HepG2 (cell line): ENCODE measurements around the gene NUP88. TPM values are rescaled to one million over a fixed set of nuclear protein-coding genes. Genes with fewer than 3 reads are reported as not detected.

Source experiments
- ATAC-seq: fragments of 200-7000 bp; cut with Tn5 transposase; 3 replicates; pipeline ENCODE4 v1.9.1; 2020; ENCODE audit warnings: mild to moderate bottlenecking, moderate library complexity
- BruUV-seq: library from RNA; stranded (reverse); fragments of 400-500 nt; replicated peaks from 2 replicates; lab custom pipeline; 2021; lab: Mats Ljungman, UMichigan
- CTCF ChIA-PET: fragments of 300-600 bp; formaldehyde crosslinking; extraction: SDS; loops from one replicate; lab custom pipeline; 2021; ENCODE audit warnings: low total read pairs, inconsistent platforms, low intra/inter-chr PET ratio; lab: Yijun Ruan, JAX
- POLR2A ChIA-PET: fragments of 350-600 bp; sonication (Branson Sonifier 250); formaldehyde crosslinking; loops from one replicate; lab custom pipeline; 2020; ENCODE audit warnings: antibody characterized with exemption, inconsistent platforms; lab: Yijun Ruan, JAX
- DNase-seq: peaks from one replicate; pipeline ENCODE4 v3.0.0-alpha.2; 2015; ENCODE audit warnings: low spot score
- FAIRE-seq: peaks from 3 replicates; lab custom pipeline; 2011; peaks lifted over from hg19 to GRCh38; lab: Jason Lieb, UNC
- H2AFZ ChIP-seq: one replicate; pipeline ENCODE4 v1.6.1; 2011; ENCODE audit warnings: low read length, inconsistent platforms
- H3K27ac ChIP-seq: fragments of 300-600 bp; 3 replicates; pipeline ENCODE4 v1.8.0; 2011; ENCODE audit warnings: mixed run types, mild to moderate bottlenecking, mixed read lengths, low read length, inconsistent platforms; ENCODE audit not compliant: insufficient read depth; ENCODE audit errors: extremely low read length
- H3K27me3 ChIP-seq, 2 experiments: fragments of 200-600 bp in 1 of 2; 2 replicates in 1 of 2; 3 replicates in 1 of 2; pipeline versions ENCODE4 v1.6.0 to v1.8.0; 2011; ENCODE audit warnings: low read length in 2 of 2, mild to moderate bottlenecking in 2 of 2, moderate library complexity in 2 of 2, inconsistent platforms in 1 of 2; ENCODE audit not compliant: insufficient read depth in 2 of 2, control insufficient read depth in 1 of 2
- H3K36me3 ChIP-seq, 2 experiments: fragments of 200-600 bp in 1 of 2; replicated peaks in 1 of 2; 2 replicates in 1 of 2; 3 replicates in 1 of 2; pipeline versions ENCODE4 v1.5.1 to v1.8.0; 2011; ENCODE audit warnings: low read length in 2 of 2, inconsistent platforms in 1 of 2; ENCODE audit not compliant: insufficient read depth in 2 of 2, control insufficient read depth in 1 of 2
- H3K4me1 ChIP-seq: 2 replicates; pipeline ENCODE4 v1.5.1; 2012; ENCODE audit warnings: low read length, inconsistent platforms; ENCODE audit not compliant: insufficient read depth
- H3K4me2 ChIP-seq: 2 replicates; pipeline ENCODE4 v1.6.0; 2011; ENCODE audit warnings: low read depth, low read length, inconsistent platforms
- H3K4me3 ChIP-seq, 3 experiments: fragments of 200-600 bp in 1 of 3; sonication (generic), shearing (Covaris generic) in 1 of 3; replicated peaks in 1 of 3; 2 replicates each; pipeline ENCODE4 v1.5.1; 2011 to 2016; ENCODE audit warnings: low read length in 3 of 3, inconsistent platforms in 2 of 3, low read depth in 2 of 3, mild to moderate bottlenecking in 2 of 3, control low read depth in 1 of 3, mixed read lengths in 1 of 3; ENCODE audit not compliant: insufficient read depth in 1 of 3
- H3K79me2 ChIP-seq: one replicate; pipeline ENCODE4 v1.6.1; 2011; ENCODE audit warnings: low read length, inconsistent platforms; ENCODE audit not compliant: insufficient read depth
- H3K9ac ChIP-seq: 2 replicates; pipeline ENCODE4 v1.6.0; 2011; ENCODE audit warnings: mild to moderate bottlenecking, low read depth, low read length, inconsistent platforms; ENCODE audit not compliant: insufficient read depth
- H3K9me3 ChIP-seq: 2 replicates; pipeline ENCODE4 v1.5.1; 2012; ENCODE audit warnings: mild to moderate bottlenecking, low read length
- H4K20me1 ChIP-seq: 2 replicates; pipeline ENCODE4 v1.6.0; 2011; ENCODE audit warnings: inconsistent platforms, mild to moderate bottlenecking, low read length, moderate library complexity; ENCODE audit not compliant: insufficient read depth
- AHR ChIP-seq: IDR thresholded peaks from 2 replicates; pipeline ENCODE4 v1.6.1; 2018; ENCODE audit warnings: missing genetic modification reagents, missing compliant biosample characterization
- DNMT1 ChIP-seq: sonication (generic); formaldehyde crosslinking; IDR thresholded peaks from 2 replicates; pipeline ENCODE4 v1.5.1; 2020; ENCODE audit warnings: mild to moderate bottlenecking, missing genetic modification reagents
- FIP1L1 ChIP-seq: fragments of 200-400 bp; formaldehyde crosslinking; IDR thresholded peaks from 2 replicates; pipeline ENCODE4 v1.6.1; 2018; ENCODE audit warnings: low read depth, mild to moderate bottlenecking, low read length, moderate library complexity, borderline replicate concordance; ENCODE audit not compliant: insufficient read depth
- FOXO4 ChIP-seq: sonication (generic); formaldehyde crosslinking; conservative IDR thresholded peaks from 2 replicates; pipeline ENCODE4 v1.8.1; 2023; ENCODE audit warnings: missing genetic modification reagents
- GZF1 ChIP-seq: sonication (generic); formaldehyde crosslinking; IDR thresholded peaks from 2 replicates; pipeline ENCODE4 v1.5.1; 2020; ENCODE audit warnings: mild to moderate bottlenecking, missing genetic modification reagents
- KMT2A ChIP-seq: sonication (generic); formaldehyde crosslinking; IDR thresholded peaks from 2 replicates; pipeline ENCODE4 v1.4.0; 2020; ENCODE audit warnings: missing genetic modification reagents
- NFYC ChIP-seq: IDR thresholded peaks from 2 replicates; pipeline ENCODE4 v1.6.1; 2016; ENCODE audit warnings: missing genetic modification reagents, missing compliant biosample characterization
- RELA ChIP-seq: sonication (generic); formaldehyde crosslinking; IDR thresholded peaks from 2 replicates; pipeline ENCODE4 v1.4.0; 2020; ENCODE audit warnings: missing genetic modification reagents
- TEAD3 ChIP-seq: optimal IDR thresholded peaks from 2 replicates; pipeline ENCODE3; 2016; ENCODE audit warnings: borderline replicate concordance
- ZMYM2 ChIP-seq: sonication (generic); formaldehyde crosslinking; IDR thresholded peaks from 2 replicates; pipeline ENCODE4 v1.8.0; 2022; ENCODE audit warnings: mild to moderate bottlenecking, missing genetic modification reagents
- ZNF253 ChIP-seq: sonication (generic); formaldehyde crosslinking; IDR thresholded peaks from 2 replicates; pipeline ENCODE4 v1.8.0; 2022; ENCODE audit warnings: mild to moderate bottlenecking, missing genetic modification reagents, borderline replicate concordance
- ZNF281 ChIP-seq: sonication (generic); formaldehyde crosslinking; IDR thresholded peaks from 2 replicates; pipeline ENCODE4 v1.4.0; 2020; ENCODE audit warnings: missing genetic modification reagents, borderline replicate concordance
- ZNF33A ChIP-seq: sonication (generic); formaldehyde crosslinking; IDR thresholded peaks from 2 replicates; pipeline ENCODE4 v1.5.1; 2020; ENCODE audit warnings: missing genetic modification reagents, mild to moderate bottlenecking, moderate library complexity, borderline replicate concordance
- ZNF446 ChIP-seq: sonication (generic); formaldehyde crosslinking; IDR thresholded peaks from 2 replicates; pipeline ENCODE4 v1.5.0; 2020; ENCODE audit warnings: mild to moderate bottlenecking, missing genetic modification reagents
- ZNF558 ChIP-seq: sonication (generic); formaldehyde crosslinking; IDR thresholded peaks from 2 replicates; pipeline ENCODE4 v1.9.0; 2022; ENCODE audit warnings: mild to moderate bottlenecking, missing genetic modification reagents, borderline replicate concordance
- ZNF562 ChIP-seq: sonication (generic); formaldehyde crosslinking; IDR thresholded peaks from 2 replicates; pipeline ENCODE4 v1.8.0; 2022; ENCODE audit warnings: missing genetic modification reagents, borderline replicate concordance
- ZNF615 ChIP-seq: sonication (generic); formaldehyde crosslinking; IDR thresholded peaks from 2 replicates; pipeline ENCODE4 v1.5.0; 2020; ENCODE audit warnings: mild to moderate bottlenecking, missing genetic modification reagents, borderline replicate concordance
- WGBS: methylation state at CpG from one replicate; pipeline ENCODE4 v1.1.6; 2017; ENCODE audit warnings: low lambda C conversion rate; 5-methylcytosine and 5-hydroxymethylcytosine counted together
- in situ Hi-C: cut with HindIII; loops from 2 replicates; pipeline ENCODE4 v1.10.0; 2017; ENCODE audit warnings: low pct_unique_long_range_greater_than_20kb; ENCODE audit not compliant: extremely low pct_ligation_motif_present
- intact Hi-C: fragments of 100-400 bp; cut with micrococcal nuclease; formaldehyde crosslinking; loops from one replicate; pipeline ENCODE4 v1.10.0; 2022; ENCODE audit not compliant: unreplicated experiment
- polyA plus RNA-seq, 8 experiments: library from polyadenylated mRNA; depleted of rRNA in 3 of 8; stranded (reverse) in 7 of 8; unstranded in 1 of 8; fragments of >200 nt; fragmentation: Illumina TruSeq in 4 of 8; extraction: Trizol in 4 of 8; gene quantifications; 2 replicates each; pipeline versions ENCODE4 v1.2.1 to v1.2.3, GENCODE V29; 2011 to 2016; ENCODE audit warnings: low read depth in 4 of 8, missing spikeins in 1 of 8, mixed read lengths in 1 of 8; ENCODE audit not compliant: insufficient read depth in 1 of 8
- total RNA-seq, 5 experiments: library from RNA; depleted of rRNA; stranded (reverse); fragments of >200 nt; fragmentation: Illumina TruSeq; extraction: Trizol; gene quantifications; 2 replicates each; pipeline ENCODE4 v1.2.3, GENCODE V29; 2016; ENCODE audit warnings: low read depth in 1 of 5

The NUP88 gene
- total and polyA plus RNA-seq, 2 of the 13 experiments (the other 11 are each of a cell fraction or from before 2014, with no cell fraction given) = 48.2 to 130 TPM

GRCh38 chr17:5416901-5417300, 2.6 kb downstream of the NUP88 start:
- Histone ChIP-seq H3K36me3 (peaks cover 13 to 49% of the 10 kb centered on the region in 2 experiments), H3K79me2 (peaks cover 64% of the 10 kb centered on the region), H3K4me3 (no peak overlapping the region), H3K4me2 (peak overlapping the region; percentile 51), H4K20me1 (no peaks in the 10 kb centered on the region; the same call in 1 of the 2 replicates), H3K27me3 (no peaks in the 10 kb centered on the region; a peak in 1 of 5 replicates), H3K4me1 (peaks cover 52% of the 10 kb centered on the region), H3K9ac (0 out of 2 replicates have a peak overlapping the region, but pooled peaks have one; percentile 14), H3K27ac (no peak overlapping the region), H2AFZ (no peak overlapping the region), H3K9me3 (no peaks in the 10 kb centered on the region)
- POLR2A ChIA-PET = no interaction called here
- CTCF ChIA-PET = no interaction called here
- no TSS peak for BruUV-seq
- 84% methylated on average over 2 of the region's 2 CpGs for WGBS
- intact Hi-C loops = no loop called here
- no peak for TF ChIP-seq ZNF446
- TF ChIP-seq AHR (CRISPR knock-in tag) = no peak
- TF ChIP-seq ZNF281 (CRISPR knock-in tag) = no peak
- no peak for TF ChIP-seq ZNF562 (CRISPR knock-in tag)
- TF ChIP-seq ZNF253 (CRISPR knock-in tag) = no peak
- no peak for TF ChIP-seq RELA (CRISPR knock-in tag)
- TF ChIP-seq GZF1 (CRISPR knock-in tag) = no peak
- no peak for TF ChIP-seq FOXO4
- TF ChIP-seq ZMYM2 (CRISPR knock-in tag) = no peak
- no peak for TF ChIP-seq KMT2A (CRISPR knock-in tag)
- TF ChIP-seq NFYC = no peak
- no peak for TF ChIP-seq ZNF615 (CRISPR knock-in tag)
- no peak for TF ChIP-seq ZNF558 (CRISPR knock-in tag)
- TF ChIP-seq ZNF33A (CRISPR knock-in tag) = no peak
- no peak for TF ChIP-seq FIP1L1
- no peak for TF ChIP-seq TEAD3 (CRISPR knock-in tag)
- TF ChIP-seq DNMT1 (CRISPR knock-in tag) = no peak
- FAIRE-seq (no peak), ATAC-seq (no peak), DNase-seq (no peak)
- in situ Hi-C loops = no loop called here
